GM18868 (cell line): ENCODE measurements around the gene CHMP1A.
"Not testable (repeated sequence)": the region's sequence is repeated elsewhere in the genome, so short reads cannot be mapped to it uniquely, and the experiment has no call there.

Experiments used
- ATAC-seq: cut with Tn5 transposase; IDR thresholded peaks from one replicate; pipeline ENCODE4 v1.9.1; 2021; ENCODE audit warnings: mild to moderate bottlenecking, moderate library complexity; ENCODE audit not compliant: unreplicated experiment

Gene CHMP1A

GRCh38 chr16:89661215-89661614, 3.7 kb upstream of the CHMP1A start:
- ATAC-seq, result no peak

- no peak for ATAC-seq
Measured at GRCh38 chr16:89660146-89660545, 2.6 kb upstream of the CHMP1A start.

GRCh38 chr16:89658221-89658879, 842 bp upstream of the CHMP1A start:
- no peak for ATAC-seq

- ATAC-seq, result no peak
Measured at GRCh38 chr16:89656435-89657121, 930 bp downstream of the CHMP1A start.

DNA sequence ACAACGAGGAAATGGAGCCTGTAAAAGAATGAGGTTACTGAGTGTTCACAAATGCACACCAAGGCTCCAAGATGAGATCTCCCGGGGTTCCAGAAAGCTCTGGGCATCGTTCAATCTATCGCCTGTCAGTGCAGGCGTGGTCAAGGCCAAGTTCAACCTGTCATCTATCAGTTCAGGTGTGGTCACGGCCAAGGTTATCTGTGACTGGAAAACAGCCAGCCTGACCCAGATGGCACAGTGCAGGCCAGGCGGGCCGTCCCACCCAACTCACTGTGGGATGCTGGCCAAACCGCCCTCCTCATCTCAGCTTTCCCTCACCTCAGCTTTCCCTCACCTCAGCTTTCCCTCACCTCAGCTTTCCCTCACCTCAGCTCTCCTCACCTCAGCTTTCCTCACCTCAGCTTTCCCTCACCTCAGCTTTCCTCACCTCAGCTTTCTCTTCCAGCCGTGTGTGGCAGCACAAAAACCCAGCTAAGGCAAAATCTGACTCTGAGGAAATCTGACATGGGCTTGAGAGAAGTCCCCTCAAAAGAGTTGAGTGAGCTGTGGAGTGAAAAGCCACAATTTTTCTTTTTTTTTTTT, 2.4 kb downstream of the CHMP1A start:
- ATAC-seq, result no peak

DNA sequence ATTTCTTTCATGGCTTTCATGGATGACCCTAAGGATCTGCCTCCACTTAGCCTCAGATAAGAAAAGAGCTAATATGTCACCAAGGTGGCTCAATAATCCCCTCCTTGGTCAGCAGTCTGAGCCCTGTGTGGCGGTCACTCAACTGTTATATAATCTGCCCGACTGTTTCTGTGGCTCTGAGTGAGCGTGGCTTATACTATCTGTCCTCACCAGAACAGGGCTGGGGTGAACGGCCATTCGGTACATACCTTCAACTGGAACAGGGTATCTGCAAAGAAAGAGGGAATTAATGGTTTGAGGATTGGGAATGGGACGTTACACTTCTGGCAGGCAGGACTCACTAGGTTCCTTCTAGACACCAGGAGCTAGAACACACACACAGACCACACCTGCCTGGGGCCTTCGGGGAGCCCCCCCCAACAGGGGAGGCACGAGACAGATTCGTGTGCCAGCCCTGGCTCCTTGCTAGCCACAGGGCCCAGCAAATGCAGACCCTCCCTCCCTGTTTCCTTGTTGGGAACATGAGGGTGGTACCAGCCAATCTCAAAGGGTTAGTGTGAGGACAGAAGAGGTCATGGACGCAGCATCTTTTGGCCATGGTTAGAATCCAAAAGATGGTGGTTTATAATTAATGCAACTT, 3.7 kb downstream of the CHMP1A start:
- no peak for ATAC-seq

DNA sequence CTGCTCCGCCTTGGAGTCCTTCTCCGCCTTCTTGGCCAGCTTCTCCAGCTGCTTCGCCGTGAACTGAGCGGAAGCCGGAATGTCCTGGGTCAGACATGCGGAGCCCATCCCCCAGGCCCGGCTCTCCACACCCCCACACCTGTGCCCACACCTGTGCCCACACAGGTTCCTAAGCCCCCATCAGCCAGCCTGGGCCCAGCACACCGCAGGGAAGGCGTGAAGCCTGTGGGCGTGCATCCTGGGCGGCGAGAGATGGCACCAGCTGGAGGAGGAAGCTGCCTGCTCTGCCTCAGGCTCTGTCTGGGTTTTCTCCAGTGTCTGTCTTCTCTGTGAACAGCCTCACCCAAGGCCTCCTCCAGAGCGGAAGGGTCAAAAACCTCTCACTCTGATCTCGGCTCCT, 5.9 kb downstream of the CHMP1A start:
- ATAC-seq, result no peak

GRCh38 chr16:89646906-89647305, 10.6 kb downstream of the CHMP1A start:
- no peak for ATAC-seq

DNA sequence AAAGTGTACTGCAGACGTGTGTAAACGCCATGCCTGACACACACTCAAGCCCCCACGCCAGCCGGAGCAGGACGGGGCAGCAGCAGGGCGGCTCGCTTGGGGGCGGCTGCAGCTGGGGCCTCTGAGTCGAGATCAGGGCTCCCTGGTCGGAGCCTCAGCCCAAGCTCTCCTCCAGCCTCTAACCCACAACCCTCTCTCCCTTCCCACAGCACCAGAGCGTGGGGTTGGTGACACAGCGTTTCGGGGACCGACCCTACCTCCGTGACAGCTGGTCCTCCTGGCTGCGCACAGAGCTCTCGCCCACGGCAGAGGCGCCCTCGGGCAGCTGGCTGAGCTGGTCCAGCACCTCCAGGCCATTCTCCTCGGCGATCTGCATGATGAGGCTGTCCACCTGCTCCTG, 11.2 kb downstream of the CHMP1A start:
- no peak for ATAC-seq

DNA sequence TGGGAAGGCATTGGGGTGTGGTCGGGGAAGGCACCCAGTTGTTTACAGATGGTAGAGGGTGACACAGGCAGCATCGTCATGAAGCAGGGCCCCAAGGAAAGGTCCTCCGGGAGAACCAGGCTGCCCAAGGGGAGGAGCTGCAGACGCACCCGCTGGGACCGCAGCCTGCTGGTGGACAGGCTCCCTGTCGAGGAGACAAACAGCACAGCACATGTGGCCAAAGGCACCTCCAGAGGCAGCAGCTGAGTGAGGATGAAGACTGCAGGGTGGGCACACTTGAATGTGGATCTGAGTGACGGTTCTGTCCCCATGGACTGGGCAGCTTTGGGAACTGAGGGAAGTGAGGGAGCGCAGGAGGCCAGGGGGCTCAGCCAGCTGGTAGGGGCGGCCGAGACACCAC, 12.4 kb downstream of the CHMP1A start:
- no peak for ATAC-seq

GRCh38 chr16:89643769-89644300, 13.7 kb downstream of the CHMP1A start:
- ATAC-seq, result no peak

- ATAC-seq, result no peak
Measured at GRCh38 chr16:89642574-89642973, 14.9 kb downstream of the CHMP1A start.

GRCh38 chr16:89641458-89642119, 15.9 kb downstream of the CHMP1A start:
- no peak for ATAC-seq

GRCh38 chr16:89639385-89639784, 18.1 kb downstream of the CHMP1A start:
- ATAC-seq, result no peak

GRCh38 chr16:89638455-89638854, 19.1 kb downstream of the CHMP1A start:
- ATAC-seq, result no peak

- ATAC-seq, result no peak
Measured at GRCh38 chr16:89637379-89637778, 20.1 kb downstream of the CHMP1A start.

DNA sequence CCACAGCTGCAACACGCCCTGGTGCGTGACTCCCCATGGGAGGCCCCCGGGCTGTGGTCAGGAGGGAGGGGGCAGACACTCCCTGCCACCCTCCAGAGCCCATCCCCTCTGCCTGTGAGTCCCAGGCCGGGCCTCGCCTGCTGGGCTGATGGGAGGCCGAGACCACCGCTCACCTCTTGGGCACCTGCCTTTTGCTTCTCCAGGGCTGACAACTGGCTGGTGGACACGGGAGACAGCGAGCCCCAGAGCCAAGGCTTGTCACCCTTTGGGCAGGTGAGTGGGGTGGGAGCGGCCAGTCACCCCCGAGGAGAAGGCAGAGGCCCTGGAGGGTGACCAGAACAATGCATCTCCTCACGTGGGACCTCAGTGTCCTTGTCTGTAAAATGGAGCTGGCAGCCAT, 20.8 kb downstream of the CHMP1A start:
- ATAC-seq, result no peak

DNA sequence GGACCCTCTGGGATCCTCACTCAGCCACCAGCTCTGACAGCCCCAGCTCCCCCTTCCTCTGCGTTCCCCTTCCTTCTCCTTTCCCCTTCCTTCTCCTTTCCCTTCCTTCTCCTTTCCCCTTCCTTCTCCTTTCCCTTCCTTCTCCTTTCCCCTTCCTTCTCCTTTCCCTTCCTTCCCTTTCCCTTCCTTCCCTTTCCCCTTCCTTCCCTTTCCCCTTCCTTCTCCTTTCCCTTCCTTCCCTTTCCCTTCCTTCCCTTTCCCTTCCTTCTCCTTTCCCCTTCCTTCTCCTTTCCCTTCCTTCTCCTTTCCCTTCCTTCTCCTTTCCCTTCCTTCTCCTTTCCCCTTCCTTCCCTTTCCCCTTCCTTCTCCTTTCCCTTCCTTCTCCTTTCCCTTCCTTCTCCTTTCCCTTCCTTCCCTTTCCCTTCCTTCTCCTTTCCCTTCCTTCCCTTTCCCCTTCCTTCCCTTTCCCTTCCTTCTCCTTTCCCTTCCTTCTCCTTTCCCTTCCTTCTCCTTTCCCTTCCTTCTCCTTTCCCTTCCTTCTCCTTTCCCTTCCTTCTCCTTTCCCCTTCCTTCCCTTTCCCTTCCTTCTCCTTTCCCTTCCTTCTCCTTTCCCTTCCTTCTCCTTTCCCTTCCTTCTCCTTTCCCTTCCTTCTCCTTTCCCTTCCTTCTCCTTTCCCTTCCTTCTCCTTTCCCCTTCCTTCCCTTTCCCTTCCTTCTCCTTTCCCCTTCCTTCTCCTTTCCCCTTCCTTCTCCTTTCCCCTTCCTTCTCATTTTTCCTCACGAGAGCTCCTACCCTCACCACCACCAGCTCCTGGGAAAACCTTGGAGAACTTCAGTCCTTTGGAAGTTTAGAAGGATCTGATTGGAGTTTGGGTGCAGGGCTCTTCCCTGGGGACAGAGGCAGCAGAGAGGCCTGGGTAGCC, 22.8 kb downstream of the CHMP1A start:
- not testable (repeated sequence) for ATAC-seq

DNA sequence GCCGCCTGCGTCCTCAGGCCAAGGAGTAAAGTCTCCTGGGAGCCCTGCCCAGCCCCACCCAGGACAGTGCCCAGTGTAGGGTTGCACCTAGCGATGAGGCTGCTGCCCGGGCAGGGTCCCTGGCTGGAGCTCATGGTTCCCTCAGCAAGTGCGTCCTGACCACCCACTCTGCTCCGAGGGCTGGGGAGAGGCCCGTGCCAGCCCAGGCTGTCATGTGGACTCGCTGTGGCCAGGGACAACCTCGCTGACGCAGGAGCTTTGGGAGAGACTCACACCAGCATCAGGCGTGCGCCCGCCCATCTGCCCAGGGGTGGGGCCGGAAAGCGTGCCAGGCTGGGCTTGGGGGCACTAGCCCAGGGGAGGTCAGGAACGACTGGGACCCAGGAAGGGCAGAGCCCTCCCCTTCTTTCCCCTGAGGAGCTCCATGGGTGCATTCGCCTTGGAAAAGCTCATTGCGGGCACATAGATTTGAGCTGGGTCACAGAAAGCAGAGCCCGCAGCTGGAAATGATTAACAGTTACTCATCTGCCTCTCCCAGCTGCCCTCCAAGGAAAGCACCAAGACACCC, 24.4 kb downstream of the CHMP1A start:
- no peak for ATAC-seq
